GM23338 (cell line): ENCODE data around the gene MAT2A. TPM values are rescaled to one million over a fixed set of nuclear protein-coding genes. Genes with fewer than 3 reads are reported as not detected.

Source experiments
- ATAC-seq: fragments of 200-7000 bp; cut with Tn5 transposase; 3 replicates; pipeline ENCODE4 v1.9.1; 2020
- DNase-seq: peaks from one replicate; pipeline ENCODE4 v3.0.0-alpha.2; 2015; ENCODE audit warnings: low spot score
- H2AFZ ChIP-seq: fragments of 200-600 bp; sonication (generic); 2 replicates; pipeline ENCODE4 v1.8.0; 2016; ENCODE audit warnings: antibody characterized with exemption, mild to moderate bottlenecking, moderate library complexity
- H3F3A ChIP-seq: fragments of 200-600 bp; sonication (generic); replicated peaks from 2 replicates; pipeline ENCODE4 v1.8.0; 2017; ENCODE audit warnings: antibody characterized with exemption, mixed run types, low read depth
- H3K27ac ChIP-seq: fragments of 200-600 bp; sonication (generic); 2 replicates; pipeline ENCODE4 v1.6.1; 2016; ENCODE audit warnings: low read depth
- H3K27me3 ChIP-seq: fragments of 200-600 bp; sonication (generic); 2 replicates; pipeline ENCODE4 v1.8.0; 2016; ENCODE audit warnings: mild to moderate bottlenecking, mixed run types, moderate library complexity; ENCODE audit not compliant: insufficient read depth
- H3K36me3 ChIP-seq: fragments of 200-600 bp; sonication (generic); 2 replicates; pipeline ENCODE4 v1.8.0; 2016; ENCODE audit warnings: mild to moderate bottlenecking; ENCODE audit not compliant: insufficient read depth
- H3K4me1 ChIP-seq: fragments of 200-600 bp; sonication (generic); 2 replicates; pipeline ENCODE4 v1.8.0; 2016; ENCODE audit warnings: mild to moderate bottlenecking, moderate library complexity; ENCODE audit not compliant: insufficient read depth
- H3K4me2 ChIP-seq: fragments of 200-600 bp; sonication (generic); 2 replicates; pipeline ENCODE4 v1.7.1; 2017; ENCODE audit warnings: mixed run types
- H3K4me3 ChIP-seq: fragments of 200-600 bp; sonication (generic); 2 replicates; pipeline ENCODE4 v1.6.1; 2016; ENCODE audit warnings: mixed run types
- H3K79me2 ChIP-seq: fragments of 200-600 bp; sonication (generic); replicated peaks from 2 replicates; pipeline ENCODE4 v1.8.0; 2017; ENCODE audit warnings: mild to moderate bottlenecking; ENCODE audit not compliant: insufficient read depth
- H3K9me2 ChIP-seq: fragments of 200-600 bp; sonication (generic); 2 replicates; pipeline ENCODE4 v1.8.0; 2017; ENCODE audit not compliant: insufficient read depth
- H4K20me1 ChIP-seq: fragments of 200-600 bp; sonication (generic); replicated peaks from 2 replicates; pipeline ENCODE4 v1.8.0; 2017; ENCODE audit warnings: mild to moderate bottlenecking; ENCODE audit not compliant: insufficient read depth
- H3K27ac Mint-ChIP-seq: 2 replicates; pipeline ENCODE4 v1.8.0; 2020; ENCODE audit warnings: inconsistent platforms, mild to moderate bottlenecking, moderate library complexity, mixed read lengths
- H3K27me3 Mint-ChIP-seq: 3 replicates; pipeline ENCODE4 v1.8.0; 2022; ENCODE audit warnings: low read depth, mild to moderate bottlenecking, moderate library complexity, mixed read lengths, inconsistent platforms; ENCODE audit not compliant: insufficient read depth, poor library complexity
- H3K36me3 Mint-ChIP-seq: 3 replicates; pipeline ENCODE4 v1.8.0; 2021; ENCODE audit warnings: low read depth, mild to moderate bottlenecking, inconsistent platforms, moderate library complexity, mixed read lengths
- H3K4me1 Mint-ChIP-seq: 3 replicates; pipeline ENCODE4 v1.8.0; 2020; ENCODE audit warnings: mild to moderate bottlenecking, inconsistent platforms, mixed read lengths
- H3K4me3 Mint-ChIP-seq: 3 replicates; pipeline ENCODE4 v1.8.0; 2021; ENCODE audit warnings: moderate library complexity, mild to moderate bottlenecking, inconsistent platforms, mixed read lengths
- H3K9me3 Mint-ChIP-seq: 3 replicates; pipeline ENCODE4 v1.8.0; 2020; ENCODE audit warnings: moderate library complexity, mild to moderate bottlenecking, inconsistent platforms, mixed read lengths
- CREB1 ChIP-seq: fragments of 250-450 bp; sonication (Bioruptor Pico); IDR thresholded peaks from 2 replicates; pipeline ENCODE4 v1.5.0; 2020; ENCODE audit warnings: low read depth, mild to moderate bottlenecking, moderate library complexity
- CTCF ChIP-seq, 2 experiments: fragments of 200-600 bp in 1 of 2; sonication (generic) in 1 of 2; conservative IDR thresholded peaks; 2 replicates each; pipeline versions ENCODE4 v1.5.1 to v1.6.1; 2016 to 2017; ENCODE audit warnings: antibody characterized with exemption in 2 of 2, low read depth in 2 of 2, mild to moderate bottlenecking in 2 of 2, moderate library complexity in 1 of 2
- ETS1 ChIP-seq: IDR thresholded peaks from 2 replicates; pipeline ENCODE4 v1.6.1; 2016; ENCODE audit warnings: antibody characterized with exemption
- EZH2 ChIP-seq: fragments of 200-600 bp; sonication (generic); IDR thresholded peaks from one replicate; pipeline ENCODE4 v1.8.0; 2017; ENCODE audit warnings: antibody characterized with exemption, mild to moderate bottlenecking, low read depth; ENCODE audit not compliant: unreplicated experiment
- EZH2phosphoT487 ChIP-seq: fragments of 200-600 bp; sonication (generic); IDR thresholded peaks from one replicate; pipeline ENCODE4 v1.8.1; 2018; ENCODE audit warnings: antibody characterized with exemption; ENCODE audit not compliant: unreplicated experiment
- JUNB ChIP-seq: IDR thresholded peaks from one replicate; pipeline ENCODE4 v1.6.1; 2016; ENCODE audit warnings: antibody characterized with exemption; ENCODE audit not compliant: unreplicated experiment
- NANOG ChIP-seq: IDR thresholded peaks from 2 replicates; pipeline ENCODE4 v1.6.1; 2016; ENCODE audit warnings: antibody characterized with exemption, borderline replicate concordance
- POLR2AphosphoS5 ChIP-seq: IDR thresholded peaks from 2 replicates; pipeline ENCODE4 v1.6.1; 2016; ENCODE audit warnings: antibody characterized with exemption, low read depth
- REST ChIP-seq: IDR thresholded peaks from one replicate; pipeline ENCODE4 v1.6.1; 2018; ENCODE audit warnings: antibody characterized with exemption; ENCODE audit not compliant: unreplicated experiment
- STAT1 ChIP-seq: IDR thresholded peaks from one replicate; pipeline ENCODE4 v1.6.1; 2016; ENCODE audit warnings: antibody characterized with exemption; ENCODE audit not compliant: unreplicated experiment
- ZNF114 ChIP-seq: fragments of 250-450 bp; sonication (Bioruptor Pico); IDR thresholded peaks from 2 replicates; pipeline ENCODE4 v1.5.0; 2020; ENCODE audit warnings: mild to moderate bottlenecking, moderate library complexity
- ZNF331 ChIP-seq: fragments of 250-450 bp; sonication (Bioruptor Pico); IDR thresholded peaks from 2 replicates; pipeline ENCODE4 v1.5.0; 2020; ENCODE audit warnings: low read depth, mild to moderate bottlenecking, moderate library complexity
- polyA plus RNA-seq: library from polyadenylated mRNA; unstranded; fragments of >200 nt; fragmentation: Nextera tagmentation; extraction: Ambion mirVana; gene quantifications from 2 replicates; pipeline ENCODE4 v1.2.1, GENCODE V29; 2016
- total RNA-seq: library from RNA; depleted of rRNA; stranded (reverse); fragments of >200 nt; shearing (Covaris generic); gene quantifications from 2 replicates; pipeline ENCODE4 v1.2.3, GENCODE V29; 2014

Gene MAT2A
- total and polyA plus RNA-seq, 2 experiments from 2014 or later = 105 to 232 TPM

- Mint-ChIP-seq H3K4me1 (peaks cover 7% of the 10 kb centered on the region; the same call in 2 of the 3 replicates), H3K4me3 (no peak overlapping the region), H3K9me3 (no peaks in the 10 kb centered on the region; the same call in 2 of the 3 replicates), H3K36me3 (peaks cover 37% of the 10 kb centered on the region), H3K27ac (no peak overlapping the region), H3K27me3 (peaks cover 1% of the 10 kb centered on the region)
- Histone ChIP-seq H3K4me2 (no peak overlapping the region), H3K36me3 (peaks cover 19% of the 10 kb centered on the region), H3K27ac (no peak overlapping the region), H2AFZ (no peak overlapping the region), H3K9me2 (no peaks in the 10 kb centered on the region), H3K4me3 (no peak overlapping the region), H3F3A (no peaks in the 10 kb centered on the region; the same call in 1 of the 2 replicates), H4K20me1 (peaks cover 9% of the 10 kb centered on the region; the same call in 1 of the 2 replicates), H3K27me3 (no peaks in the 10 kb centered on the region), H3K79me2 (peaks cover 31% of the 10 kb centered on the region), H3K4me1 (peaks cover 8% of the 10 kb centered on the region; the same call in 1 of the 2 replicates)
- TF ChIP-seq EZH2phosphoT487 (no peak), CREB1 (CRISPR knock-in tag) (no peak)
- DNase-seq (no peak), ATAC-seq (no peak)
Observed at GRCh38 chr2:85557130-85557529, 18.2 kb downstream of the MAT2A start.

- peaks cover 8% of the 10 kb centered on the region; the same call in 1 of the 2 replicates for H3K4me1 ChIP-seq
- H3K27ac ChIP-seq = no peak overlapping the region
- DNase-seq (no peak), ATAC-seq (no peak)
- no peaks in the 10 kb centered on the region for H3K27me3 ChIP-seq
- Mint-ChIP-seq H3K9me3 (no peaks in the 10 kb centered on the region; the same call in 2 of the 3 replicates), H3K27me3 (peaks cover 1% of the 10 kb centered on the region), H3K27ac (no peak overlapping the region), H3K4me3 (no peak overlapping the region), H3K36me3 (peaks cover 28% of the 10 kb centered on the region), H3K4me1 (peaks cover 7% of the 10 kb centered on the region; the same call in 2 of the 3 replicates)
- H3K79me2 ChIP-seq = peaks cover 31% of the 10 kb centered on the region
- peaks cover 19% of the 10 kb centered on the region for H3K36me3 ChIP-seq
- no peak overlapping the region for H3K4me3 ChIP-seq
- H3F3A ChIP-seq = no peaks in the 10 kb centered on the region; the same call in none of the 2 replicates
- H4K20me1 ChIP-seq = peaks cover 9% of the 10 kb centered on the region; the same call in 1 of the 2 replicates
- H3K4me2 ChIP-seq = no peak overlapping the region
- H3K9me2 ChIP-seq = no peaks in the 10 kb centered on the region
- no peak overlapping the region for H2AFZ ChIP-seq
- TF ChIP-seq ETS1 (no peak), NANOG (no peak), EZH2 (no peak), REST (no peak), JUNB (no peak), ZNF331 (CRISPR knock-in tag) (no peak), STAT1 (no peak), ZNF114 (no peak), CTCF (conservative IDR thresholded peaks at IDR 0.05; ENCODE audit: low read depth in 2 of 2) (no peak), POLR2AphosphoS5 (no peak), EZH2phosphoT487 (no peak)
Observed at GRCh38 chr2:85558160-85558559, 19.2 kb downstream of the MAT2A start.
